Prostate gland (tissue), 2 donors: ENCODE measurements around the gene ABTB2.

Source experiments
- CTCF ChIP-seq, 4 experiments: fragments of 200-600 bp in 2 of 4; fragments of 450-650 bp in 2 of 4; sonication (generic) in 2 of 4; IDR thresholded peaks; 1 replicate in 3 of 4; 2 replicates in 1 of 4; pipeline ENCODE4 v1.5.1; 2016 to 2019; ENCODE audit warnings: antibody characterized with exemption in 4 of 4, mild to moderate bottlenecking in 2 of 4, moderate library complexity in 2 of 4
- POLR2A ChIP-seq: fragments of 450-650 bp; IDR thresholded peaks from one replicate; pipeline ENCODE4 v1.6.1; 2016; ENCODE audit warnings: antibody characterized with exemption, mild to moderate bottlenecking
- POLR2AphosphoS5 ChIP-seq: sonication (generic); formaldehyde crosslinking; IDR thresholded peaks from one replicate; pipeline ENCODE4 v1.6.1; 2017; ENCODE audit warnings: antibody characterized with exemption

DNA sequence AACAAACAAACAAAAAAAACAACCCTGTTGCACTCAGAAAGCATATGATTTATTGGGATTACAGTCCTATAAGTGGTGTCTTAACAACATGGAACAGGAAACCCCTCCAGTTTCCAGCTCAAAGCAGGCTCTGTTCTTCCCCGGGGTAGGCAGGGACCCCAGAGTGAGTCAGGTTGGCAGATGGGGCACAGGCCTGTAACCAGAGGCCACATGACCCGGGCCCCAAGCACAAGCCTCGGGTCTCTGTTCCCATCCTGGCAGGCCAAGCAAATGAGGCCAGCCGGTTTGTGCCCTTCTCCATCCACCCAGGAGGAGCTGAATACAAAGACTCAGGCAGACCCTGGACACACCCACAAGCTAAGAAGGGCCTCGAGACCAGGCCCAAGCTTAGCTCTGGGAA lies 176.6 kb downstream of the ABTB2 start:
- TF ChIP-seq CTCF (IDR thresholded peaks at IDR 0.05), result no peak
- no peak for TF ChIP-seq POLR2A
- TF ChIP-seq POLR2AphosphoS5, result no peak
